Stomach smooth muscle (tissue), 2 donors: Measurements from ENCODE around the gene PLAC9.
"Not testable (repeated sequence)": the region's sequence is repeated elsewhere in the genome, so short reads cannot be mapped to it uniquely, and the experiment has no call there.

Source experiments
- H3K27ac ChIP-seq: one replicate; pipeline ENCODE4 v1.7.0; 2013; ENCODE audit warnings: mild to moderate bottlenecking, low read length, inconsistent platforms
- H3K27me3 ChIP-seq, 2 donors: one replicate each; pipeline ENCODE4 v1.7.0; 2013; ENCODE audit warnings: low read length in 2 of 2; ENCODE audit not compliant: insufficient read depth in 2 of 2, control insufficient read depth in 1 of 2
- H3K36me3 ChIP-seq, 2 donors: one replicate each; pipeline ENCODE4 v1.7.0; 2013; ENCODE audit warnings: low read length in 2 of 2; ENCODE audit not compliant: control insufficient read depth in 2 of 2, insufficient read depth in 2 of 2
- H3K4me1 ChIP-seq: one replicate; pipeline ENCODE4 v1.7.0; 2013; ENCODE audit warnings: low read length; ENCODE audit not compliant: control insufficient read depth, insufficient read depth
- H3K4me3 ChIP-seq, 2 donors: one replicate each; pipeline ENCODE4 v1.7.0; 2013; ENCODE audit warnings: low read length in 2 of 2
- H3K9ac ChIP-seq, 2 donors: one replicate each; pipeline ENCODE4 v1.7.0; 2013; ENCODE audit warnings: low read length in 2 of 2, mild to moderate bottlenecking in 1 of 2
- H3K9me3 ChIP-seq, 2 donors: one replicate each; pipeline ENCODE4 v1.7.0; 2013; ENCODE audit warnings: low read length in 2 of 2; ENCODE audit not compliant: control insufficient read depth in 2 of 2
- donor health status: healthy.
- donor health status: Pancreatic carcinoma.

Gene PLAC9

GRCh38 chr10:80140251-80140650 is 7.7 kb downstream of the PLAC9 start:
- H3K4me1 ChIP-seq, result peaks cover 21% of the 10 kb centered on the region
- peaks cover 15 to 17% of the 10 kb centered on the region in 2 donors for H3K27me3 ChIP-seq
- H3K4me3 ChIP-seq, result no peak overlapping the region
- H3K9me3 ChIP-seq, result no peaks in the 10 kb centered on the region
- no peak overlapping the region for H3K27ac ChIP-seq
- no peaks in the 10 kb centered on the region for H3K36me3 ChIP-seq
- no peak overlapping the region for H3K9ac ChIP-seq

DNA sequence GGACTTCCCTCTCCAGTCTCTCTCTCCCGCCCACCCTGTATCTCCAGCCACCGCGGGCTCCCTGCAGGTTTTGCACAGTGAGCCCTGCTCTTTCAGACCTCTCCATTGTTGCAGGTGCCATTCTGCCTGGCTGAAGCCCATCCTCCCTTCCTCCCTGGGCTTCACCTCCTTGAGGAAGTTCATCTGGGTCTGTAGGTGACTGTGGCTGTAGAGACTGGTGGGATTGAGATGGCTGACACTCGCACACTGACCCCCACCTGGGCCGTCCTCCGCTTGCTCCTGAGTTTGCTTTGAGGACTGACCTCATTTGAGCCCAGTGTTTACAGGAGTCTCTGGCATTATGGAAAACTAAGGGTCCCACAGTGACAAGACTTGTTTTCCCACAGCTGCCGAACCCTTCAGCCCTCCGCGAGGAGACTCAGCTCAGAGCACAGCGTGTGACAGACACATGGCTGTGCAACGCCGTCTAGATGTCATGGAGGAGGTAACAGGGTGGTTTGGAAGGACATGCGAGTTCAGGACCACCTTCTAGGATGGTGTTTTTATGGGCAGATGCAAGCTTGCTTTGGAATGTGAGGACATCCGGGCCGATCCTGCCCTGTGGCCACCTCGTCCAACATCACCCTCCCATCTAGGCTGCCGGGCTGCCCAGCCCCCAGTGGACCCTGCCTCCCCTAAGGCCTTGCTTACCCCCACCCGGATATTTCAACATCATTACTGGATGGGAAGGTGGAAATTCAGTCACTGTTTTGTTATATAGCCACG is 9.3 kb downstream of the PLAC9 start:
- no peak overlapping the region for H3K9ac ChIP-seq
- peaks cover 11 to 15% of the 10 kb centered on the region in 2 donors for H3K27me3 ChIP-seq
- no peak overlapping the region for H3K27ac ChIP-seq
- H3K4me1 ChIP-seq, result peaks cover 19% of the 10 kb centered on the region
- H3K4me3 ChIP-seq, result no peak overlapping the region
- no peaks in the 10 kb centered on the region for H3K9me3 ChIP-seq
- H3K36me3 ChIP-seq, result no peaks in the 10 kb centered on the region

GRCh38 chr10:80144067-80144695 is 11.7 kb downstream of the PLAC9 start:
- Histone ChIP-seq H3K4me3 (peak overlapping the region; percentile 4 to 47), H3K27me3 (peaks cover 5% of the 10 kb centered on the region in 2 donors), H3K36me3 (peaks cover 0 to 3% of the 10 kb centered on the region in 2 donors), H3K9ac (no peak overlapping the region), H3K27ac (no peak overlapping the region), H3K9me3 (no peaks in the 10 kb centered on the region), H3K4me1 (peaks cover 16% of the 10 kb centered on the region)

DNA sequence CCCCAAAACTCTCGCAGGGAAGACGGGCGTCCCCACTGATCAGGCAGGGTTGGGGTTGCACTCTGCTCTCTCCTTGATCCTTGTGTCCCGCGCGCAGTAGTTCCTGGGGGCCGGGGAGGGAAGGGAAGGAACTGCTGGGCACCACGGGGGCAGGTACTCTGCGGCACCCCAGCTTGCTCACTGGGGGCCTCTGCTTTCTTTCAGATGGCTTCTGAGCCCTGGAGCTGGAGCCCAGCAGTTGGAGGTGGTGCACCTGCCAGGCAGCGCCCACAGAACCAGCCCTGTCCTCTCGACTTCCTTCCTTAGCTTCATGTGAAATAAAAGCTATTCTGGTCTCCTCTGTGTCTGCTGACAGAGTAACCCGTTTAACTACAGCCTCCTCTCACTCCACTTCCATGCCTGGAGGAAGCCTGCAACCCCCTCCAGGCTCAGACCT is 12.2 kb downstream of the PLAC9 start:
- Histone ChIP-seq H3K9ac (no peak overlapping the region), H3K9me3 (no peaks in the 10 kb centered on the region), H3K27ac (no peak overlapping the region), H3K36me3 (peaks cover 0 to 3% of the 10 kb centered on the region in 2 donors), H3K4me1 (peaks cover 16% of the 10 kb centered on the region), H3K4me3 (no peak overlapping the region), H3K27me3 (peaks cover 5% of the 10 kb centered on the region in 2 donors)

DNA sequence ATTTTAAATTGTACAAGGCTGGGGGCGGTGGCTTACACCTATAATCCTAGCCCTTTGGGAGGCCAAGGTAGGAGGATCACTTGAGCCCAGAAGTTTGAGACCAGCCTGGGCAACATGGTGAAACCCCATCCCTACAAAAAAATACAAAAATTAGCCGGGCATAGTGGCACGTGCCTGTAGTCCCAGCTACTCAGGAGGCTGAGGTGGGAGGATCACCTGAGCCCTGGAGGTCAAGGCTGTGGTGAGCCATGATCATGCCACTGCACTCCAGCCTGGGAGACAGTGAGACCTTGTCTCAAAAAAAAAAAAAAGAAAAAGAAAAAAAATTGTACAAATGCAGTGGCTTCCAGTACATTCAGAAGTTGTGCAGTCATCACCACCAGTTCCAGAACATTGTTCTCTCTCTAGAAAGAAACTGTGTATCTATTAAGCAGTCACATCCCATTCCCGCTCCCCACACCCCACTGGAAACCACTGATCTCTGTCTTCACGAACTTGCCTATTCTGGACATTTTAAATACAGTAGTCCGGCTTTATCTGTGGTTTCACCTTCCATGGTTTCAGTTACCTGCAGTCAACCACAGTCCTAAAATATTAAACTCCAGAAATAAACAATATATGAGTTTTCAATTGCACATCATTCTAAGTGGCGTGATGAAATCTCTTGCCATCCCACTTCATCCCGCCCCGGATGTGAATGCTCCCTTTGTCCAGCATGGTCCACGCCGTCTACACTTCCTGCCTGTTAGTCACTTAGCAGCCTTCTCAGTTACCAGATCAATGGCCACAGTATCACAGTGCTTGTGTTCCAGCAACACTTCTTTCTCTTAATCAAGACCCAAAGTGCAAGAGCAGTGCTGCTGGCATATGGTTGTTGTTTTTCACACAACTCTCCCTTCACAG is 13.1 kb downstream of the PLAC9 start:
- H3K27ac ChIP-seq, H3K4me3 ChIP-seq, H3K27me3 ChIP-seq, H3K36me3 ChIP-seq, H3K9ac ChIP-seq, H3K9me3 ChIP-seq: not testable (repeated sequence)
- H3K4me1 ChIP-seq, result peaks cover 16% of the 10 kb centered on the region

- peaks cover 9% of the 10 kb centered on the region in 2 donors for H3K36me3 ChIP-seq
- no peak overlapping the region for H3K9ac ChIP-seq
- no peaks in the 10 kb centered on the region for H3K27me3 ChIP-seq
- H3K4me1 ChIP-seq, result peaks cover 16% of the 10 kb centered on the region
- no peak overlapping the region for H3K27ac ChIP-seq
- H3K9me3 ChIP-seq, result peaks cover 0 to 3% of the 10 kb centered on the region in 2 donors
- no peak overlapping the region for H3K4me3 ChIP-seq
These were observed 14.4 kb downstream of the PLAC9 start for GRCh38 chr10:80146918-80147317.

GRCh38 chr10:80148166-80148805 is 15.8 kb downstream of the PLAC9 start:
- no peak overlapping the region for H3K27ac ChIP-seq
- H3K36me3 ChIP-seq, result peaks cover 9 to 17% of the 10 kb centered on the region in 2 donors
- H3K27me3 ChIP-seq, result no peaks in the 10 kb centered on the region

DNA sequence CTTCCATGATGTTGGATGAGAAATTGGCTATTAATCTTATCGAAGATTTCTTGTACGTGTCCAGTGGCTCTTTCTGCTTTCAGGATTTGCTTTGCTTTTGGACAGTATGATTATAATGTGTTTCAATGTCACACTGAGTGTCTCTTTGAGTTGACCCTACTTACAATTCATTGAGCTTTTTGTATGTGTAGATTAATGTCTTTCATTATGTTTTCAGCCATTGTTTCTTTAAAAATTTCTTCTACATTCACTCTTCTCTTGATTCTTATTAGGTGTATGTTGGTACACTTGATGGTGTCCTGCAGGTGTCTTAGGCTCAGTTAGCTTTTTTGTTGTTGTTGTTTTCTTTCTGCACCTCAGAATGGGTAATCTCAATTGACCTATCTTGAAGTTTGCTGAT is 16.6 kb downstream of the PLAC9 start:
- Histone ChIP-seq H3K27ac (no peak overlapping the region), H3K9me3 (peaks cover 0 to 3% of the 10 kb centered on the region in 2 donors), H3K27me3 (no peaks in the 10 kb centered on the region), H3K4me1 (peaks cover 11% of the 10 kb centered on the region), H3K36me3 (peaks cover 14 to 23% of the 10 kb centered on the region in 2 donors), H3K9ac (no peak overlapping the region), H3K4me3 (no peak overlapping the region)

More at GRCh38 chr10:80148166-80148805, 15.8 kb downstream of the PLAC9 start:
- Histone ChIP-seq H3K4me3 (no peak overlapping the region), H3K9me3 (peaks cover 0 to 3% of the 10 kb centered on the region in 2 donors), H3K9ac (no peak overlapping the region), H3K4me1 (peaks cover 16% of the 10 kb centered on the region)

DNA sequence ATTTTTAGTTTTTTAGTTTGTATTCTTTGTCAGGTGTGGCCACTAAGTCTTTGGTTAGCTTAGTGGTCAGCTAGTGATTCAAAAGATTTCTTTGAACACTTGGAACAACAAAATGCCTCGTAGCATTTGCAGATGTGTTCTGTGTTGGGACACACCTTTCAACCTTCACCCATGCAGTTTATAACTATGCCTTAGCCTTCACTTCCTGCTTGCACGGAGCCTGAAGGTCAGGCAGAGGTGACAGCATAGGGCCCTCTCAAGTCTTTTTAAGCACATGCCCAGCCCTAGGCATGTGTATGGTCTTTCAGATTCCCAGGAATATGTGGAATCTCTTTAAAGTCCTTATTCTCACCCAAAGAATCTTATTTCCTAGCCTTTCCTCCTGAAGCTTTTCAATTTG is 17.6 kb downstream of the PLAC9 start:
- no peak overlapping the region for H3K27ac ChIP-seq
- H3K9me3 ChIP-seq, result peaks cover 0 to 3% of the 10 kb centered on the region in 2 donors
- no peak overlapping the region for H3K4me3 ChIP-seq
- H3K27me3 ChIP-seq, result no peaks in the 10 kb centered on the region
- H3K9ac ChIP-seq, result no peak overlapping the region
- peaks cover 21 to 32% of the 10 kb centered on the region in 2 donors for H3K36me3 ChIP-seq
- H3K4me1 ChIP-seq, result peaks cover 7% of the 10 kb centered on the region

DNA sequence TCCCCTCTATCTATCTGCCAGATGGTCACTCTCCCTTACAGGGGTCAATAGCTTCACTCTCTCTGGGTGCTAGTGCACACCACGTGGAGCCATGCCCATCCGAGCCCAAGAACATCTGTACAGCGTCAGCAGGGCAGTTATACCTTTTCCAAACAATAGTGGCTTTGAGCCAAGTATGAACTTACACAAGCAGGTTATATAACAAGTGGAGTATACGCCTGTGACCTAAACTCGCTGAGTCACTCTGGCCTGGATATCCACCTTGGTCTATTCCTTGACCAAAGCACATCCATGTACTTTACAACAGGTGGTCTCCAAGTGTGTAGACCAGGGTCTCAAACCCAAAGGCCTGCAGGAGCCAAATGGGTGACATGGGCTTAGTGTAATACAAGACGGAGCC is 20.3 kb downstream of the PLAC9 start:
- peaks cover 0 to 3% of the 10 kb centered on the region in 2 donors for H3K9me3 ChIP-seq
- H3K27ac ChIP-seq, result no peak overlapping the region
- no peak overlapping the region for H3K9ac ChIP-seq
- H3K36me3 ChIP-seq, result peaks cover 45 to 54% of the 10 kb centered on the region in 2 donors
- H3K27me3 ChIP-seq, result no peaks in the 10 kb centered on the region
- peaks cover 21% of the 10 kb centered on the region for H3K4me1 ChIP-seq
- no peak overlapping the region for H3K4me3 ChIP-seq
